Heart right ventricle (tissue), 16 donors: ENCODE results near the gene FAM131B. TPM values are rescaled to one million over a fixed set of nuclear protein-coding genes. Genes with fewer than 3 reads are reported as not detected.

Source experiments
- ATAC-seq, 8 donors: fragments of 200-7000 bp; cut with Tn5 transposase; one replicate each; pipeline ENCODE4 v1.9.1; 2020; ENCODE audit warnings: mild to moderate bottlenecking in 8 of 8, moderate library complexity in 8 of 8, moderate number of reproducible peaks in 1 of 8
- DNase-seq, 2 donors: peaks; one replicate each; pipeline ENCODE4 v3.0.0-alpha.2; 2020
- H3K27ac ChIP-seq, 10 donors: fragments of 200-600 bp; sonication (generic) in 2 of 10; one replicate each; pipeline versions ENCODE4 v1.5.0 to v1.8.0; 2020 to 2022; ENCODE audit warnings: mild to moderate bottlenecking in 3 of 10
- H3K27me3 ChIP-seq, 7 donors: fragments of 200-600 bp; one replicate each; pipeline ENCODE4 v1.8.0; 2021 to 2022; ENCODE audit warnings: mild to moderate bottlenecking in 2 of 7
- H3K36me3 ChIP-seq, 9 donors: fragments of 200-600 bp; sonication (generic) in 1 of 9; one replicate each; pipeline versions ENCODE4 v1.5.0 to v1.8.0; 2020 to 2022; ENCODE audit warnings: mild to moderate bottlenecking in 2 of 9
- H3K4me1 ChIP-seq, 9 donors: fragments of 200-600 bp; sonication (generic) in 1 of 9; one replicate each; pipeline versions ENCODE4 v1.5.0 to v1.8.0; 2020 to 2022; ENCODE audit warnings: mild to moderate bottlenecking in 4 of 9
- H3K4me3 ChIP-seq, 10 donors: fragments of 200-600 bp; sonication (generic) in 2 of 10; one replicate each; pipeline versions ENCODE4 v1.5.0 to v1.8.0; 2020 to 2022; ENCODE audit warnings: mild to moderate bottlenecking in 7 of 10, moderate library complexity in 2 of 10
- H3K9me3 ChIP-seq, 11 donors: fragments of 200-600 bp in 10 of 11; sonication (generic) in 2 of 11; one replicate each; pipeline versions ENCODE4 v1.5.0 to v1.8.0; 2013 to 2022; ENCODE audit warnings: mild to moderate bottlenecking in 2 of 11, control low read depth in 1 of 11, moderate library complexity in 1 of 11
- WGBS, 2 donors: extraction: QIAGEN DNeasy Blood & Tissue Kit; methylation state at CpG; one replicate each; pipeline ENCODE4 v1.1.7; 2013; ENCODE audit warnings: inconsistent platforms in 1 of 2; 5-methylcytosine and 5-hydroxymethylcytosine counted together
- intact Hi-C, 10 donors: fragments of 100-400 bp; cut with DNase I; formaldehyde crosslinking; loops; one replicate each; pipeline versions ENCODE4 v1.11.1 to v1.14.2; 2022
- polyA plus RNA-seq, 2 donors: library from polyadenylated mRNA; stranded (reverse); fragments of 200-250 nt; gene quantifications; one replicate each; pipeline ENCODE4 v1.2.3, GENCODE V29; 2013
- total RNA-seq, 10 donors: library from RNA; stranded (reverse); fragmentation: NEBNext Ultra II Directional in 3 of 10; extraction: Animal tissue kit (Norgen Biotek cat#: 25700) in 3 of 10; gene quantifications; one replicate each; pipeline versions ENCODE4 v1.2.1 to v1.2.4, GENCODE V29; 2021 to 2023
- TF ChIP-seq, protein P1 (sequence below), 9 donors: fragments of 200-600 bp; sonication (generic) in 2 of 9; IDR thresholded peaks; one replicate each; pipeline versions ENCODE4 v1.5.0 to v1.8.0; 2021 to 2022; ENCODE audit warnings: antibody characterized with exemption in 9 of 9, mild to moderate bottlenecking in 5 of 9, moderate library complexity in 1 of 9
- donor health status: Arrhythmogenic right ventricular cardiomyopathy.
- donor health status: ischemic (EF 13 %, LVEDD 7.1; RV severe dilation, severe dysfunction).
- donor health status: healthy with polysubstance abuse.
- donor health status: DM: no; HTN: yes; CAD: no.
- donor health status: DM: no; HTN: no; CAD: no.
- donor health status: ischemic (EF 25% LVEDD 6.9; RV normal size, moderate dysfunction).
- donor health status: ischemic (EF 25% LVEDD 5.7; RV mildly dilated, moderate dysfunction).
- donor health status: healthy.
- donor health status: DM: yes; HTN: yes; CAD: no.
- donor health status: Ischemic cardiomyopathy.
- donor health status: ischemic (EF 35%, LVEDD 5.7; RV mildly dilated, moderate dysfunction).
- donor health status: nonischemic (EF 11% LVEDD 7.7; RV severe dilation, severe dysfunction).
- donor health status: DM: yes; HTN: yes; CAD: no.
- donor health status: PGD.
- donor health status: ischemic (EF 29% LVEDD 5.4; RV normal size, mild dysfunction).
- donor health status: nonischemic (EF 23%, LVEDD 6.1; RV moderate dilation, normal function).

Gene FAM131B
- total and polyA plus RNA-seq, 12 donors, result 0.07 to 1.2 (median 0.37) TPM; not detected in 1

DNA sequence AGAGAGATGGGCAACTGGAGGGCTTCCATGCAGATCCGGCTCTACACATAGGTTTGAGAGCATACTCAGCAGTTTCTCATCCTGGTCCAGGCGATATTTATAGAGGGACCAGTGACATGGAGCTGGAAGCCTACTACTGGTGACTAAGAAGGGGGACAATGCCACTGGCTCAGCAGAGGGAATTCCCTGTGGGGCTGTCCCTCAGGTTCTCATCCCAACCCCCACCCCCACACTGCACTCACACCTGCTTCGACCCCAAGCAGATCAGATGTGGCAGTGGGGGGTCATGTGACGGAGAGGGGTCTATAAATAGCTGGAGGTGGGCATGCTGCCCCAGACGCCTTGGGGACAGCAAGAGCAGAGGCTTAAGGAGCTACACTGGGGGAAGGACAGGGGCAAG is 46.7 kb downstream of the FAM131B start, which contains the start of gene CLCN1:
TSS of gene CLCN1 (plus strand) at position 336 of the 400 bp plus-strand sequence. CDS start 102 bp downstream, outside the sequence.
- intact Hi-C loops, result loop anchor here in 1 of 10 donors (10.0 kb wide), 1 partner anchor 99 kb away; no protein-coding TSS in a partner anchor
- Histone ChIP-seq H3K9me3 (no peaks in the 10 kb centered on the region), H3K27me3 (no peaks in the 10 kb centered on the region), H3K4me3 (no peak within 1 kb of the TSS), H3K36me3 (no peaks in the 10 kb centered on the region), H3K4me1 (peaks cover 0 to 17% (median 0%) of the 10 kb centered on the region in 9 donors), H3K27ac (no peak within 1 kb of the TSS)
- TF ChIP-seq, protein P1, sequence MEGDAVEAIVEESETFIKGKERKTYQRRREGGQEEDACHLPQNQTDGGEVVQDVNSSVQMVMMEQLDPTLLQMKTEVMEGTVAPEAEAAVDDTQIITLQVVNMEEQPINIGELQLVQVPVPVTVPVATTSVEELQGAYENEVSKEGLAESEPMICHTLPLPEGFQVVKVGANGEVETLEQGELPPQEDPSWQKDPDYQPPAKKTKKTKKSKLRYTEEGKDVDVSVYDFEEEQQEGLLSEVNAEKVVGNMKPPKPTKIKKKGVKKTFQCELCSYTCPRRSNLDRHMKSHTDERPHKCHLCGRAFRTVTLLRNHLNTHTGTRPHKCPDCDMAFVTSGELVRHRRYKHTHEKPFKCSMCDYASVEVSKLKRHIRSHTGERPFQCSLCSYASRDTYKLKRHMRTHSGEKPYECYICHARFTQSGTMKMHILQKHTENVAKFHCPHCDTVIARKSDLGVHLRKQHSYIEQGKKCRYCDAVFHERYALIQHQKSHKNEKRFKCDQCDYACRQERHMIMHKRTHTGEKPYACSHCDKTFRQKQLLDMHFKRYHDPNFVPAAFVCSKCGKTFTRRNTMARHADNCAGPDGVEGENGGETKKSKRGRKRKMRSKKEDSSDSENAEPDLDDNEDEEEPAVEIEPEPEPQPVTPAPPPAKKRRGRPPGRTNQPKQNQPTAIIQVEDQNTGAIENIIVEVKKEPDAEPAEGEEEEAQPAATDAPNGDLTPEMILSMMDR (IDR thresholded peaks at IDR 0.05), result no peak
- 62 to 69% methylated on average over 5 of the region's 5 CpGs for WGBS, 2 donors
- ATAC-seq (no peak), DNase-seq (no peak)

DNA sequence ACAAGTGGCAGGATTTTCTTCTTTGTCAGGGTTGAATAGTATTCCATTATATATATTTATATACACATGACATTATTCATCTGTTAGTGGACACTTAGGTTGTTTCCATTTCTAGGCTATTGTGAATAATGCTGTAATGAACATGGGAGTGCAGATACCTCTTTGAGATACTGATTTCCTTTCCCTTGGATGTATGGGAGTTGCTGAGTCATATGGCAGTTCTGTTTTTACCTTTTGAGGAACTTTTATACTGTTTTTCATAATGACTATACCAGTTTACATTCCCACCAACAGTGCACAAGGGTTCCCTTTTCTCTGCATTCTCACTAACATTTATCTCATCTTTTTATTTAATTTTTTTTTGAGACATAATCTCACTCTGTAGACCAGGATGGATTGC is 48.4 kb downstream of the FAM131B start:
- H3K27me3 ChIP-seq, result no peaks in the 10 kb centered on the region
- H3K4me3 ChIP-seq, result no peak overlapping the region
- DNase-seq (no peak), ATAC-seq (no peak)
- TF ChIP-seq, protein P1 (IDR thresholded peaks at IDR 0.05), result no peak
- peaks cover 0 to 24% (median under 1%) of the 10 kb centered on the region in 9 donors for H3K4me1 ChIP-seq
- no peak overlapping the region for H3K27ac ChIP-seq
- no peaks in the 10 kb centered on the region for H3K9me3 ChIP-seq
- intact Hi-C loops, result loop anchor here in 1 of 10 donors (10.0 kb wide), 1 partner anchor 101 kb away; no protein-coding TSS in a partner anchor
- H3K36me3 ChIP-seq, result peaks cover 0 to 7% (median 0%) of the 10 kb centered on the region in 9 donors

DNA sequence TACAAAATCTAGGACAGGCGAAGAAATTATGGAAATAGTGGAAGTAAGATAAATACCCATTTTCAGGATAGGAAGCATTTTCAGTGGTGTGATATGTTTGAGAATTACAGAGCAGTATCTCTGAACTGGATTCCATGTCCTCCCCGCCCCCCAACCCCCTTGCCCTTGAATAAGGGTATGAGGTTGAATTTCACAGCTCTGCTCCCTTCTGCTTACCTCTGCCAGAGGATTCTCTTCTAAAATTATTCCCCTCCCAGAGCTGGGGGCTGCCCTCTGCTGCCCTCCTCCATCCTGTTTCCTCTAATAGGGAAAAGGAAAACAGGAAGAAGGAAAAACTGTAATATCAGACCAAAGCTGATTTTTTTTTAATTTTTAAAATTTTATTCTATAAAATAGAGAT is 53.9 kb downstream of the FAM131B start:
- 81 to 88% methylated on average over 2 of the region's 2 CpGs for WGBS, 2 donors
- Histone ChIP-seq H3K27me3 (no peaks in the 10 kb centered on the region), H3K9me3 (no peaks in the 10 kb centered on the region), H3K4me3 (no peak overlapping the region), H3K27ac (no peak overlapping the region), H3K36me3 (peaks cover 0 to 55% (median 32%) of the 10 kb centered on the region in 9 donors), H3K4me1 (peaks cover 0 to 23% (median 3%) of the 10 kb centered on the region in 9 donors)
- peak in 1 of 8 donors; percentile 27 for ATAC-seq
- intact Hi-C loops, result loop anchor here in 6 of 10 donors (5.0 to 10.0 kb wide), 4 partner anchors 66 to 109 kb away; partner anchors contain the start of gene ZYX (in 1 of the 6)
- TF ChIP-seq, protein P1 (IDR thresholded peaks at IDR 0.05), result no peak
- no peak for DNase-seq

DNA sequence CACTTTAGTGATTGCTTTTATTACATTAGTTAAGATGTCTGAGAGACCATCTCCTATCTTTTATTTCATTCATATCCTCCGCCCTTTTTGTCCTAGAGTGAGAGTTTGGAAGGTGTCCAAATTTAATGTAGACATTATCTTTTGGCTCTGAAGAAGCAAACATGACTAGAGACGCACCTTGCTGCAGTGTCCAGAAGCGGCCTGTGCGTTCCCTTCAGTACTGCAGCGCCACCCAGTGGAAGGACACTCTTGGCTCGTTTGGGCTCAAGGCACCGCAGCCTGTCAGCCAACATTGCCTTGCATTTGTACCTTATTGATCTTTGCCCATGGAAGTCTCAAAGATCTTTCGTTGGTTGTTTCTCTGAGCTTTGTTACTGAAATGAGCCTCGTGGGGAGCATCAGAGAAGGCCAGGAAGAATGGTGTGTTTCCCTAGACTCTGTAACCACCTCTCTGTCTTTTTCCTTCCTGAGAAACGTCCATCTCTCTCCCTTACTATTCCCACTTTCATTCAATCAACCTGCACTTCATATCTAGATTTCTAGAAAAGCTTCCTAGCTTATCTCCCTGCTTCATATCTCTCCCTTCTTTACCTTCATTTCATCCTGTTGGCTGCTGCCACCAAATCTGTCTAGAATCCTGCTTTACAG is 57.0 kb downstream of the FAM131B start:
- intact Hi-C loops, result loop anchor here in 9 of 10 donors (1.0 to 10.0 kb wide), 7 partner anchors 63 to 112 kb away; partner anchors contain the start of gene ZYX (in 1 of the 9)
- H3K4me3 ChIP-seq, result no peak overlapping the region
- TF ChIP-seq, protein P1 (IDR thresholded peaks at IDR 0.05), result peak; percentile 49 to 88 (median 80)
- no peak overlapping the region for H3K27ac ChIP-seq
- H3K9me3 ChIP-seq, result no peaks in the 10 kb centered on the region
- DNase-seq (peak; percentile 74 to 75), ATAC-seq (peak; percentile 62 to 93 (median 86))
- H3K4me1 ChIP-seq, result peaks cover 0 to 35% (median 3%) of the 10 kb centered on the region in 9 donors
- H3K27me3 ChIP-seq, result no peaks in the 10 kb centered on the region
- WGBS, 2 donors, result 44 to 55% methylated on average over 10 of the region's 10 CpGs
- H3K36me3 ChIP-seq, result peaks cover 0 to 86% (median 57%) of the 10 kb centered on the region in 9 donors
